Heart right ventricle (tissue), 16 donors: ENCODE results near the gene SLC35G4. TPM values are rescaled to one million over a fixed set of nuclear protein-coding genes. Genes with fewer than 3 reads are reported as not detected.

Experiments used
- ATAC-seq, 8 donors: fragments of 200-7000 bp; cut with Tn5 transposase; one replicate each; pipeline ENCODE4 v1.9.1; 2020; ENCODE audit warnings: mild to moderate bottlenecking in 8 of 8, moderate library complexity in 8 of 8, moderate number of reproducible peaks in 1 of 8
- DNase-seq, 2 donors: peaks; one replicate each; pipeline ENCODE4 v3.0.0-alpha.2; 2020
- H3K27ac ChIP-seq, 10 donors: fragments of 200-600 bp; sonication (generic) in 2 of 10; one replicate each; pipeline versions ENCODE4 v1.5.0 to v1.8.0; 2020 to 2022; ENCODE audit warnings: mild to moderate bottlenecking in 3 of 10
- H3K27me3 ChIP-seq, 7 donors: fragments of 200-600 bp; one replicate each; pipeline ENCODE4 v1.8.0; 2021 to 2022; ENCODE audit warnings: mild to moderate bottlenecking in 2 of 7
- H3K36me3 ChIP-seq, 9 donors: fragments of 200-600 bp; sonication (generic) in 1 of 9; one replicate each; pipeline versions ENCODE4 v1.5.0 to v1.8.0; 2020 to 2022; ENCODE audit warnings: mild to moderate bottlenecking in 2 of 9
- H3K4me1 ChIP-seq, 9 donors: fragments of 200-600 bp; sonication (generic) in 1 of 9; one replicate each; pipeline versions ENCODE4 v1.5.0 to v1.8.0; 2020 to 2022; ENCODE audit warnings: mild to moderate bottlenecking in 4 of 9
- H3K4me3 ChIP-seq, 10 donors: fragments of 200-600 bp; sonication (generic) in 2 of 10; one replicate each; pipeline versions ENCODE4 v1.5.0 to v1.8.0; 2020 to 2022; ENCODE audit warnings: mild to moderate bottlenecking in 7 of 10, moderate library complexity in 2 of 10
- H3K9me3 ChIP-seq, 11 donors: fragments of 200-600 bp in 10 of 11; sonication (generic) in 2 of 11; one replicate each; pipeline versions ENCODE4 v1.5.0 to v1.8.0; 2013 to 2022; ENCODE audit warnings: mild to moderate bottlenecking in 2 of 11, control low read depth in 1 of 11, moderate library complexity in 1 of 11
- WGBS, 2 donors: extraction: QIAGEN DNeasy Blood & Tissue Kit; methylation state at CpG; one replicate each; pipeline ENCODE4 v1.1.7; 2013; ENCODE audit warnings: inconsistent platforms in 1 of 2; 5-methylcytosine and 5-hydroxymethylcytosine counted together
- intact Hi-C, 10 donors: fragments of 100-400 bp; cut with DNase I; formaldehyde crosslinking; loops; one replicate each; pipeline versions ENCODE4 v1.11.1 to v1.14.2; 2022
- polyA plus RNA-seq, 2 donors: library from polyadenylated mRNA; stranded (reverse); fragments of 200-250 nt; gene quantifications; one replicate each; pipeline ENCODE4 v1.2.3, GENCODE V29; 2013
- total RNA-seq, 10 donors: library from RNA; stranded (reverse); fragmentation: NEBNext Ultra II Directional in 3 of 10; extraction: Animal tissue kit (Norgen Biotek cat#: 25700) in 3 of 10; gene quantifications; one replicate each; pipeline versions ENCODE4 v1.2.1 to v1.2.4, GENCODE V29; 2021 to 2023
- TF ChIP-seq, protein P1 (sequence below), 9 donors: fragments of 200-600 bp; sonication (generic) in 2 of 9; IDR thresholded peaks; one replicate each; pipeline versions ENCODE4 v1.5.0 to v1.8.0; 2021 to 2022; ENCODE audit warnings: antibody characterized with exemption in 9 of 9, mild to moderate bottlenecking in 5 of 9, moderate library complexity in 1 of 9
- donor health status: Arrhythmogenic right ventricular cardiomyopathy.
- donor health status: ischemic (EF 13 %, LVEDD 7.1; RV severe dilation, severe dysfunction).
- donor health status: healthy with polysubstance abuse.
- donor health status: DM: no; HTN: yes; CAD: no.
- donor health status: DM: no; HTN: no; CAD: no.
- donor health status: ischemic (EF 25% LVEDD 6.9; RV normal size, moderate dysfunction).
- donor health status: ischemic (EF 25% LVEDD 5.7; RV mildly dilated, moderate dysfunction).
- donor health status: healthy.
- donor health status: DM: yes; HTN: yes; CAD: no.
- donor health status: Ischemic cardiomyopathy.
- donor health status: ischemic (EF 35%, LVEDD 5.7; RV mildly dilated, moderate dysfunction).
- donor health status: nonischemic (EF 11% LVEDD 7.7; RV severe dilation, severe dysfunction).
- donor health status: DM: yes; HTN: yes; CAD: no.
- donor health status: PGD.
- donor health status: ischemic (EF 29% LVEDD 5.4; RV normal size, mild dysfunction).
- donor health status: nonischemic (EF 23%, LVEDD 6.1; RV moderate dilation, normal function).

SLC35G4 gene
- total and polyA plus RNA-seq, 12 donors = not detected

DNA sequence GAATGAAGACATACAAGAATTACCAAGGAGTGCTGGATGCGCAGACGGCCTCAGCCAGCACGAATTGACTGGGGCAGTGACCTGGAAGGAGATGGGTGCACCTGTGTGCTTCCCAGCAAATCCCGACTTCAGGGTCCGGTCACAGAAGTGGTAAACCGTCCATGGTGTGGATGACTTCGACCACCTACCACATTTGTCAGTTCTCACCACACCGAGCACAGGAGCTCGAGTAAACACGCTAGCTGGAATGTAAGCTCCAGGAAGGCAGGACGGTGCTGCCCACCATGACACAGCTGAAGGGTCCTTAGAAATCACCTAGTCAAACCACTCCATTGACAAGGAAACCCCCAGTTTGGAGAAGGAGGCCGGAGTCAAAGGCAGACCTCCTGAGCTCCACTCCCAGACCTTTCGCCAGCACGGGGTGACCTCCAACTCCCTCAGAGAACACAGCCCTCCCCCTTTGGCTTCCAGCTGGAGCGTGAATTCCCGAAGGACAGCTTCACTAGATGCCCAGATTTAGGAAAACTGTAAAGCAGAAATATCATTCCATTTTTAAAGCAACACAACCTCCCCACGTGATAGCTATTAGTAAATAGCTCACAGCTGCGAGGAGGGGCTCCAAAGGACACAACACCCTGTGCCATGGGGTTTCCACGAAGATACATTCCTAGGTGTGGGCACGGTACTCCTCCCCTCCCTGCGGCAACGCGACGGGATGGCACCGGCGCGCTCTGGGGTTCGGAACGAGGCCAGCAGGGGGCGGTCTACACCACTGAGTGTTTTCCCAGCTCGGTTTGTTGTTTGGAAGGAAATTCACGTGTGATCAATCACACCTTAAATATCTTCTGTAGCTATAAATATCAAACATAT lies 45.6 kb downstream of the SLC35G4 start:
- peak; percentile 45 to 67 for DNase-seq
- no peak overlapping the region for H3K4me3 ChIP-seq
- peaks cover 0 to 7% (median 0%) of the 10 kb centered on the region in 9 donors for H3K4me1 ChIP-seq
- H3K9me3 ChIP-seq = peaks cover 0 to 6% (median 0%) of the 10 kb centered on the region in 11 donors
- H3K36me3 ChIP-seq = no peaks in the 10 kb centered on the region
- intact Hi-C loops = loop anchor here in 5 of 10 donors (2.0 to 10.0 kb wide), 7 partner anchors 210 to 582 kb away; no protein-coding TSS in a partner anchor
- WGBS, 2 donors = 34 to 35% methylated on average over 32 of the region's 32 CpGs
- H3K27ac ChIP-seq = no peak overlapping the region
- TF ChIP-seq, protein P1, sequence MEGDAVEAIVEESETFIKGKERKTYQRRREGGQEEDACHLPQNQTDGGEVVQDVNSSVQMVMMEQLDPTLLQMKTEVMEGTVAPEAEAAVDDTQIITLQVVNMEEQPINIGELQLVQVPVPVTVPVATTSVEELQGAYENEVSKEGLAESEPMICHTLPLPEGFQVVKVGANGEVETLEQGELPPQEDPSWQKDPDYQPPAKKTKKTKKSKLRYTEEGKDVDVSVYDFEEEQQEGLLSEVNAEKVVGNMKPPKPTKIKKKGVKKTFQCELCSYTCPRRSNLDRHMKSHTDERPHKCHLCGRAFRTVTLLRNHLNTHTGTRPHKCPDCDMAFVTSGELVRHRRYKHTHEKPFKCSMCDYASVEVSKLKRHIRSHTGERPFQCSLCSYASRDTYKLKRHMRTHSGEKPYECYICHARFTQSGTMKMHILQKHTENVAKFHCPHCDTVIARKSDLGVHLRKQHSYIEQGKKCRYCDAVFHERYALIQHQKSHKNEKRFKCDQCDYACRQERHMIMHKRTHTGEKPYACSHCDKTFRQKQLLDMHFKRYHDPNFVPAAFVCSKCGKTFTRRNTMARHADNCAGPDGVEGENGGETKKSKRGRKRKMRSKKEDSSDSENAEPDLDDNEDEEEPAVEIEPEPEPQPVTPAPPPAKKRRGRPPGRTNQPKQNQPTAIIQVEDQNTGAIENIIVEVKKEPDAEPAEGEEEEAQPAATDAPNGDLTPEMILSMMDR (IDR thresholded peaks at IDR 0.05) = peak; percentile 48 to 81 (median 75)
- H3K27me3 ChIP-seq = peaks cover 0 to 38% (median 23%) of the 10 kb centered on the region in 7 donors
- ATAC-seq = peak in 7 of 8 donors; percentile 55 to 80 (median 64)

DNA sequence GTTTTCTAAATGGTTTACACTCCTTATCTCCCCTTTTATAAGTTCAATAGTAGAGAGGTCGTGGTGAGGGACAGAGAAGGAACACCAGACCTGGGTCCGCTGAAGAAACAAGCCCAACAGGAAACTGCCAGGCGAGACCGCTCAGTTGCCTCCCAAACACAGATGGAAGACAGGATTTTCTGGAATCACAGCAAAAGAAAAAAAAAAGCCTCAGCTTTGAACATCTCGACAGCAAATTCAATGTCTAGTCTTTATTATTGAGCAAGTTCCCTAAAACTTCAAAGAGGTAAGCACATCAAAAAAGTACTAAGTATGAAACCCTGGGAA lies 46.2 kb downstream of the SLC35G4 start:
- TF ChIP-seq, protein P1 (IDR thresholded peaks at IDR 0.05) = no peak
- Histone ChIP-seq H3K4me3 (no peak overlapping the region), H3K9me3 (no peaks in the 10 kb centered on the region), H3K36me3 (no peaks in the 10 kb centered on the region), H3K4me1 (peaks cover 0 to 7% (median 0%) of the 10 kb centered on the region in 9 donors), H3K27ac (no peak overlapping the region), H3K27me3 (peaks cover 0 to 42% (median 23%) of the 10 kb centered on the region in 7 donors)
- no peak for DNase-seq
- peak in 1 of 8 donors; percentile 29 for ATAC-seq
- WGBS, 2 donors = 25 to 37% methylated on average over 5 of the region's 5 CpGs
- intact Hi-C loops = loop anchor here in 5 of 10 donors (2.0 to 10.0 kb wide), 7 partner anchors 209 to 582 kb away; no protein-coding TSS in a partner anchor

DNA sequence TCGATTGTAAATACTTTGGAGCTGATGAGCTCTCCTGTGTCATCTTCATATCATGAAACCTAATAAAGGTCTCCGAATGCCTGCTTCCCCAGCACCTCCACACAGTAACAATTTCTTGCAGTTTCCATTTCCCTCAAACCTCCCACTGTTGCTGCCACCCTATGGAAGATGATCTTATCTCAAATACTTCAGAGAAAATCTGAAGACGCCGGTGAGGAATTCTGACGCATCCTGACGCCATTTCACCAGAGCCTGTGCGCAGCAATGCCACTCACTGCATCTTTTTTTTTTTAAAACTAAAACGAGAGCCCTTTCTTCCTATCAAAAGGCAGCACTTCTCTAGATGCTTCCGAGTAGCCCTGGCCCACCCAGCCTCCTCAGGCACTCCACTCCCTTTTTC lies 47.8 kb downstream of the SLC35G4 start:
- DNase-seq (no peak), ATAC-seq (no peak)
- peaks cover 0 to 56% (median 31%) of the 10 kb centered on the region in 7 donors for H3K27me3 ChIP-seq
- H3K4me3 ChIP-seq = no peak overlapping the region
- 70 to 77% methylated on average over 9 of the region's 9 CpGs for WGBS, 2 donors
- no peaks in the 10 kb centered on the region for H3K36me3 ChIP-seq
- H3K4me1 ChIP-seq = peaks cover 0 to 7% (median 0%) of the 10 kb centered on the region in 9 donors
- no peaks in the 10 kb centered on the region for H3K9me3 ChIP-seq
- no peak overlapping the region for H3K27ac ChIP-seq
- intact Hi-C loops = loop anchor here in 5 of 10 donors (5.0 to 10.0 kb wide), 6 partner anchors 208 to 580 kb away; no protein-coding TSS in a partner anchor
- TF ChIP-seq, protein P1 (IDR thresholded peaks at IDR 0.05) = no peak

DNA sequence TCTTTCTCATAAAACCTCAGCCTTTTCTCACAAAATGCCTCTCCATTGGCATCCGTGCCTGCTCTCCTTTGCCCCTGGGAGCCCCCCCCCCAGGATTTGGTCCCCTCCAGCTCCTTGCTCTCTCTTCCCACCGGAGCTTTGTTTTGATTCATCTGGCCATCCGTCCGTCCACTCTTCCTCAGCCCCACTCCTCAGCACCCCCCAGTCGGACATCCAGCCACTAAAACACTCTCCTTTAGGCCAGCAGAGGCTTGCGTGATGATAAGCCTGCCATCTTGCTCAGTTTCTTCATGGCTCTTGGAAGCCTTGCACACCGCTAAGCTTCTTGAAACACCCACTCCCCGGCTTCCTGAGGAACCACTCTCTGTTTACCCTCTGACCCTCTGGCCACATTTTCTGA lies 48.2 kb downstream of the SLC35G4 start:
- WGBS, 2 donors = 81 to 83% methylated on average over 8 of the region's 8 CpGs
- Histone ChIP-seq H3K27me3 (peaks cover 0 to 60% (median 35%) of the 10 kb centered on the region in 7 donors), H3K27ac (no peak overlapping the region), H3K9me3 (no peaks in the 10 kb centered on the region), H3K4me3 (no peak overlapping the region), H3K4me1 (peaks cover 0 to 7% (median 0%) of the 10 kb centered on the region in 9 donors), H3K36me3 (no peaks in the 10 kb centered on the region)
- TF ChIP-seq, protein P1 (IDR thresholded peaks at IDR 0.05) = no peak
- intact Hi-C loops = loop anchor here in 5 of 10 donors (5.0 to 10.0 kb wide), 6 partner anchors 207 to 580 kb away; no protein-coding TSS in a partner anchor
- ATAC-seq (no peak), DNase-seq (no peak)
